GM12878 (cell line): Measurements from ENCODE around the gene STK35. TPM values are rescaled to one million over a fixed set of nuclear protein-coding genes. Genes with fewer than 3 reads are reported as not detected.
A peak's percentile ranks its signal among the peaks of the same experiment; 100 is the strongest.

Experiments used
- ATAC-seq: fragments of 200-7000 bp; cut with Tn5 transposase; 3 replicates; pipeline ENCODE4 v1.9.1; 2020; ENCODE audit warnings: mild to moderate bottlenecking, moderate library complexity
- BruUV-seq: library from RNA; stranded (reverse); fragments of 400-500 nt; replicated peaks from 2 replicates; lab custom pipeline; 2021; lab: Mats Ljungman, UMichigan
- CTCF ChIA-PET: fragments of 300-600 bp; sonication (Branson Sonifier 250); formaldehyde crosslinking; extraction: SDS; loops from one replicate; lab custom pipeline; 2021; ENCODE audit warnings: inconsistent platforms; lab: Yijun Ruan, JAX
- POLR2A ChIA-PET: fragments of 350-600 bp; formaldehyde crosslinking; extraction: SDS; loops from one replicate; lab custom pipeline; 2021; ENCODE audit warnings: inconsistent platforms; lab: Charles Lee
- RAD21 ChIA-PET: fragments of 300-600 bp; sonication (Branson Sonifier 250); formaldehyde crosslinking; loops from one replicate; lab custom pipeline; 2023; ENCODE audit warnings: antibody characterized with exemption; ENCODE audit not compliant: unreplicated experiment; lab: Charles Lee
- SMC1A ChIA-PET: fragments of 300-600 bp; sonication (Branson Sonifier 250); formaldehyde crosslinking; loops from one replicate; lab custom pipeline; 2023; ENCODE audit not compliant: unreplicated experiment, uncharacterized antibody; lab: Charles Lee
- DNase-seq: peaks from one replicate; pipeline ENCODE4 v3.0.0-alpha.2; 2011; ENCODE audit warnings: low read depth, low spot score
- FAIRE-seq: peaks from 3 replicates; lab custom pipeline; 2011; peaks lifted over from hg19 to GRCh38; lab: Jason Lieb, UNC
- H2AFZ ChIP-seq: 2 replicates; pipeline ENCODE4 v1.6.0; 2011; ENCODE audit warnings: low read depth, low read length, control low read depth; ENCODE audit not compliant: control insufficient read depth
- H3K27ac ChIP-seq: 2 replicates; pipeline ENCODE4 v1.5.1; 2011; ENCODE audit warnings: control low read depth; ENCODE audit not compliant: control insufficient read depth, insufficient read depth
- H3K27me3 ChIP-seq, 2 experiments: replicated peaks in 1 of 2; 2 replicates each; pipeline versions ENCODE4 v1.6.0 to v1.6.1; 2011; ENCODE audit warnings: low read length in 1 of 2; ENCODE audit not compliant: control insufficient read depth in 2 of 2, insufficient read depth in 2 of 2
- H3K36me3 ChIP-seq, 2 experiments: 2 replicates each; pipeline ENCODE4 v1.5.1; 2011; ENCODE audit warnings: low read length in 1 of 2; ENCODE audit not compliant: control insufficient read depth in 2 of 2, insufficient read depth in 2 of 2
- H3K4me1 ChIP-seq: 2 replicates; pipeline ENCODE4 v1.6.1; 2011; ENCODE audit warnings: mild to moderate bottlenecking, low read length, moderate library complexity, mixed read lengths; ENCODE audit not compliant: control insufficient read depth, insufficient read depth
- H3K4me2 ChIP-seq: 2 replicates; pipeline ENCODE4 v1.6.0; 2011; ENCODE audit warnings: control low read depth; ENCODE audit not compliant: control insufficient read depth, insufficient read depth
- H3K4me3 ChIP-seq: fragments of 200-600 bp; sonication (generic); 2 replicates; pipeline ENCODE4 v1.5.1; 2016
- H3K79me2 ChIP-seq: 2 replicates; pipeline ENCODE4 v1.6.0; 2011; ENCODE audit warnings: low read length; ENCODE audit not compliant: control insufficient read depth, insufficient read depth
- H3K9ac ChIP-seq: 2 replicates; pipeline ENCODE4 v1.8.0; 2011; ENCODE audit warnings: low read length, control low read depth, mixed read lengths; ENCODE audit not compliant: control insufficient read depth, insufficient read depth
- H3K9me3 ChIP-seq: replicated peaks from 3 replicates; pipeline ENCODE4 v1.5.1; 2011; ENCODE audit warnings: mild to moderate bottlenecking, low read length; ENCODE audit not compliant: control insufficient read depth, insufficient read depth
- H4K20me1 ChIP-seq: 2 replicates; pipeline ENCODE4 v1.6.0; 2011; ENCODE audit not compliant: control insufficient read depth, insufficient read depth
- BMI1 ChIP-seq: fragments of 450-650 bp; IDR thresholded peaks from 2 replicates; pipeline ENCODE4 v1.6.1; 2016; ENCODE audit warnings: mild to moderate bottlenecking, moderate library complexity, borderline replicate concordance
- CBFB ChIP-seq: IDR thresholded peaks from 2 replicates; pipeline ENCODE4 v1.6.1; 2016; ENCODE audit warnings: antibody characterized with exemption, low read depth
- E4F1 ChIP-seq: fragments of 450-650 bp; IDR thresholded peaks from 2 replicates; pipeline ENCODE4 v1.6.1; 2018; ENCODE audit warnings: borderline replicate concordance, mild to moderate bottlenecking; ENCODE audit not compliant: partially characterized antibody
- EP300 ChIP-seq, 2 experiments: fragments of 150-350 bp in 1 of 2; IDR thresholded peaks; 2 replicates each; pipeline ENCODE4 v1.6.1; 2011 to 2012; ENCODE audit warnings: low read depth in 2 of 2, low read length in 2 of 2, borderline replicate concordance in 1 of 2, improper control_type of control experiment in 1 of 2, inconsistent platforms in 1 of 2; ENCODE audit not compliant: control insufficient read depth in 1 of 2
- IRF4 ChIP-seq: IDR thresholded peaks from 2 replicates; pipeline ENCODE4 v1.6.1; 2011; ENCODE audit warnings: low read depth, low read length
- MAX ChIP-seq: IDR thresholded peaks from 2 replicates; pipeline ENCODE4 v1.6.1; 2012; ENCODE audit warnings: low read depth, low read length, improper control_type of control experiment
- NR2F1 ChIP-seq: fragments of 450-650 bp; conservative IDR thresholded peaks from 2 replicates; pipeline ENCODE4 v1.6.1; 2017; ENCODE audit warnings: mild to moderate bottlenecking
- POLR2AphosphoS5 ChIP-seq: IDR thresholded peaks from 2 replicates; pipeline ENCODE4 v1.6.1; 2011; ENCODE audit warnings: mild to moderate bottlenecking, low read length, inconsistent platforms
- RAD51 ChIP-seq: fragments of 450-650 bp; IDR thresholded peaks from 2 replicates; pipeline ENCODE4 v1.6.1; 2016; ENCODE audit warnings: moderate library complexity, mild to moderate bottlenecking, inconsistent platforms
- SMARCA5 ChIP-seq: fragments of 450-650 bp; IDR thresholded peaks from 2 replicates; pipeline ENCODE4 v1.6.1; 2017; ENCODE audit warnings: mild to moderate bottlenecking
- SMC3 ChIP-seq: IDR thresholded peaks from 2 replicates; pipeline ENCODE4 v1.6.1; 2011; ENCODE audit warnings: low read length, improper control_type of control experiment, borderline replicate concordance
- YBX1 ChIP-seq: fragments of 450-650 bp; IDR thresholded peaks from 2 replicates; pipeline ENCODE4 v1.6.1; 2016; ENCODE audit warnings: antibody characterized with exemption
- ZNF592 ChIP-seq: fragments of 450-650 bp; IDR thresholded peaks from 2 replicates; pipeline ENCODE4 v1.6.1; 2017; ENCODE audit warnings: mild to moderate bottlenecking, moderate library complexity
- WGBS: methylation state at CpG from one replicate; pipeline ENCODE4 v1.1.6; 2016; ENCODE audit warnings: low lambda C conversion rate; ENCODE audit not compliant: insufficient replicate concordance, insufficient coverage; ENCODE audit errors: missing lambda C conversion rate; 5-methylcytosine and 5-hydroxymethylcytosine counted together
- in situ Hi-C: fragments of 300-500 bp; cut with MboI; formaldehyde crosslinking; loops from 9 replicates; pipeline ENCODE4 v1.14.3; 2018; ENCODE audit warnings: mixed read lengths
- intact Hi-C: fragments of 100-400 bp; cut with micrococcal nuclease; formaldehyde crosslinking; loops from one replicate; pipeline ENCODE4 v1.14.2; 2022; ENCODE audit not compliant: unreplicated experiment
- polyA plus RNA-seq, 11 experiments: library from polyadenylated mRNA; depleted of rRNA in 4 of 11; unstranded in 6 of 11; stranded (reverse) in 5 of 11; fragments of >200 nt; fragmentation: Nextera tagmentation in 4 of 11; fragmentation: Illumina TruSeq in 1 of 11; extraction: Ambion mirVana in 4 of 11; extraction: Trizol in 1 of 11; gene quantifications; 1 replicate in 1 of 11; 2 replicates in 10 of 11; pipeline versions ENCODE4 v1.2.1 to v1.2.3, GENCODE V29; 2011 to 2016; ENCODE audit warnings: inconsistent platforms in 2 of 11, missing spikeins in 2 of 11, low read depth in 1 of 11
- total RNA-seq, 4 experiments: library from RNA; depleted of rRNA in 3 of 4; stranded (reverse); fragments of >200 nt in 3 of 4; fragmentation: Illumina TruSeq in 1 of 4; extraction: Trizol in 1 of 4; gene quantifications; 2 replicates each; pipeline versions ENCODE4 v1.2.1 to v1.2.3, GENCODE V29; 2013 to 2021

Gene STK35
- total and polyA plus RNA-seq, 10 of the 15 experiments (the other 5 are each of a cell fraction or from before 2014, with no cell fraction given) = 2.9 to 19.4 (median 9.6) TPM

- Histone ChIP-seq H3K27me3 (no peaks in the 10 kb centered on the region), H4K20me1 (no peaks in the 10 kb centered on the region), H2AFZ (peak overlapping the region; percentile 98), H3K4me2 (peak overlapping the region; percentile 92), H3K27ac (peak overlapping the region; percentile 100), H3K9me3 (no peaks in the 10 kb centered on the region), H3K36me3 (peaks cover 0 to 19% of the 10 kb centered on the region in 2 experiments; a peak in 2 of 4 replicates), H3K4me1 (peaks cover 11% of the 10 kb centered on the region; the same call in 1 of the 2 replicates), H3K79me2 (peaks cover 50% of the 10 kb centered on the region), H3K4me3 (peak overlapping the region; percentile 92), H3K9ac (peak overlapping the region; percentile 99)
- FAIRE-seq (no peak), DNase-seq (no peak), ATAC-seq (peak; percentile 73)
- POLR2A ChIA-PET = interaction anchor here (0.6 to 3.6 kb wide), 10 partner anchors 10 to 301 kb away, joined by 3 to 25 read pairs (median 3); no protein-coding TSS in a partner anchor
- WGBS = 1% methylated on average over 85 of the region's 95 CpGs
- SMC1A ChIA-PET = interaction anchor here (1.0 to 1.8 kb wide), 7 partner anchors 9 to 138 kb away, joined by 3 to 6 read pairs (median 4); no protein-coding TSS in a partner anchor
- in situ Hi-C loops = no loop called here
- intact Hi-C loops = loop anchor here (10.0 kb wide), 1 partner anchor 198 kb away; no protein-coding TSS in a partner anchor
- CTCF ChIA-PET = interaction anchor here (0.7 to 4.1 kb wide), 8 partner anchors 9 to 301 kb away, joined by 3 to 19 read pairs (median 4); no protein-coding TSS in a partner anchor
- TSS peak; percentile 44 for BruUV-seq
- RAD21 ChIA-PET = interaction anchor here (0.8 to 2.0 kb wide), 9 partner anchors 9 to 368 kb away, joined by 3 to 6 read pairs (median 4); partner anchors contain the start of gene SNRPB
- TF ChIP-seq MAX = no peak
- peak; percentile 91 for TF ChIP-seq BMI1
- peak; percentile 64 for TF ChIP-seq E4F1
- peak; percentile 29; the same call in 1 of the 2 replicates for TF ChIP-seq POLR2AphosphoS5
- peak in 1 of 2 experiments; percentile 62; a peak in 1 of 4 replicates for TF ChIP-seq EP300 (IDR thresholded peaks at IDR 0.05; ENCODE audit: borderline replicate concordance in 1 of 2, control insufficient read depth in 1 of 2, low read depth in 2 of 2, low read length in 2 of 2)
- no peak for TF ChIP-seq RAD51
- TF ChIP-seq NR2F1 = peak; percentile 70
- peak; percentile 79 for TF ChIP-seq SMARCA5
- TF ChIP-seq IRF4 = 0 out of 2 replicates have a peak, but pooled peaks have one; percentile 13
- peak; percentile 74; the same call in 1 of the 2 replicates for TF ChIP-seq CBFB
- no peak for TF ChIP-seq ZNF592
- TF ChIP-seq YBX1 = no peak
- 0 out of 2 replicates have a peak, but pooled peaks have one; percentile 9 for TF ChIP-seq SMC3
Measured at GRCh38 chr20:2102585-2103460, 1.2 kb downstream of the STK35 start.
